GM18502 (cell line): Measurements from ENCODE around the gene DHX16.

Source experiments
- ATAC-seq: cut with Tn5 transposase; IDR thresholded peaks from one replicate; pipeline ENCODE4 v1.9.1; 2021; ENCODE audit warnings: mild to moderate bottlenecking; ENCODE audit not compliant: unreplicated experiment, poor library complexity

Gene DHX16

DNA sequence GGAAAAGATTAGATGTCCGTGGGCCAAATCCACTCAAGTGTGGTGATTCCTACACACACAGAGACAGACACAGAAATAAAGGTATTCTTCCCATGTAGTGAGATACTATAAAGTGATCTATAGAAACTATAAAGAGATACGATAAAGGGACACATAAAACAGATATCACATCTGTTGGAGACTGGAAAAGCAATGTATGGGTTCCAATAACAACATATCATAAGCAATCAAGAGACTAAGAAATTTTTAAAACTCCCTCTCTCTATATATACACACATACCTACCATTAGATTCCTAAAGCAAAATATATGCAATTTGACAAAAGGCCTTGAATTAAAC, 61.0 kb downstream of the DHX16 start:
- ATAC-seq = no peak

DNA sequence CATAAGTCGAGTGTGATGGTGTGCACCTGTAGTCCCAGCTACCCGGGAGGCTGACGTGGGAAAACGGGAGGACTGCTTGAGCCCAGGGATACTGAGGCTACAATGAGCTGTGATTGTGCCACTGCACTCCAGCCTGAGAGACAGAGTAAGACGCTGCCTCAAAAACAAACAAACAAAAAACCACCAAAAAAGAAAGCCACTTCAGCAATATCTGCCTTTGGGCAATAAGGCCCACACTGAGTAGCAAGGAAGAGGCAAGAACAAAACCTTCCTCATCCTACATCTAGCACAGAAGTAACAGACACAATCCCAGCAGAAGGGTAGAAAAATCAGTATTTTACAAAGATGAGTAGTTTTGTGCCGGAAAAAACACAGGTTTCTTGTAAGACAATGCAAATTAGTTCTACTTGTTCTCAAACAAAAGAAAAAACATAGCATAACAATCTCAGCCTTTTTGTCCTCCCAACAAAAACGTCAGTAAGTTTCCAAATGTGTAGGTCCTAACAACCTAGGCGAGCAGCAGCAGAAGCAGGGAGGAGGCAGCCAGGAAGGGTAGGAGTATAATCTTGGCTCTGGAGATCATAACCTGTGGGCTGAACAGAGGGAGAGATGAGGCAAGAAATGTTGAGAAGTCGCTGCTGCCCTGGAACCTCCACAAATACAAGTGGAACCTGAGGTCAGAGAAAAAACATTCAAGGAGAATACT, 61.5 kb downstream of the DHX16 start:
- no peak for ATAC-seq

DNA sequence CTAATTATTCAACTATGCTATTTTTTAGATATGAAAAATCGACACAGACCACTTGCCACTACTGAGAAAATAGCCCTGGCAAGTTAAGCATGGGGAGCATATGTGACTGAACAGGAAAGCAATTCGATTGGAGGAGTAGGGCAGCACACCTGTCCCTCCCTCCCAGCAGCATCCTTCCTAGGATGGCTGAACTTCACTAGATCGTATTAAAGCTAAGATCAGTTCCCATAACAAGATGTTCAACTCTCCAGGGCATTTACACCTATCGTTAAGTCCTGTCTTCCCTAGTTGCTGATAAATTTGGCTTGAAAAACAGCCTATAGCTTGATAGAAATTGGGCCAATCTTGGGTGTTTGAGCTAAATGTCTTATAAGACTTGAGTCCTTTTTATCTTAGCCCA, 62.7 kb downstream of the DHX16 start:
- no peak for ATAC-seq

DNA sequence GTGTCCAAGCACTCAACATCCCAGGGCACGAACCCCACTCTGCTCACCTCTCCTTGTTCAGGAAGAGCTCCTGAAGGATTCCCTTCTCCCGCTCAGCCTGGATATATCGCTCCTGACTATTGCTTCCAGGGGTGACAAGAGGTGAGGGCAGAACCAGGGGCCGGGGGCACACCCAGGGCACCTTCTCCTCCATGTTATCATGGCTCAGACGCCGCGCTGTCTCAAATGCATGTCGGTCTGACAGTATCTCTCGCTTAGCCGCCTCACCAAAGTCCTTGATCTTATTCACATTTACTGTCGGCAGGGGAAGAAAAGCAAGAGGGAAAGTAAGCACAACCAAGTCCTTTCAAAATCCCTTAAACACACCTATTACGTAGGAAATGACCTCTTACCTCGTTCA, 68.8 kb downstream of the DHX16 start:
- ATAC-seq = no peak
